Thyroid gland (tissue), 4 donors: Measurements from ENCODE around the gene CFAP69.
A peak's percentile ranks its signal among the peaks of the same experiment; 100 is the strongest.

Experiments used
- POLR2A ChIP-seq, 2 donors: fragments of 450-650 bp; IDR thresholded peaks; one replicate each; pipeline ENCODE4 v1.6.1; 2017; ENCODE audit warnings: antibody characterized with exemption in 2 of 2, mild to moderate bottlenecking in 2 of 2, moderate library complexity in 1 of 2
- TF ChIP-seq, protein P1 (sequence below), 6 experiments: fragments of 200-600 bp in 3 of 6; fragments of 450-650 bp in 3 of 6; sonication (generic) in 3 of 6; IDR thresholded peaks; one replicate each; pipeline ENCODE4 v1.5.1; 2016 to 2019; ENCODE audit warnings: antibody characterized with exemption in 6 of 6, mild to moderate bottlenecking in 2 of 6, inconsistent platforms in 1 of 6, moderate library complexity in 1 of 6

DNA sequence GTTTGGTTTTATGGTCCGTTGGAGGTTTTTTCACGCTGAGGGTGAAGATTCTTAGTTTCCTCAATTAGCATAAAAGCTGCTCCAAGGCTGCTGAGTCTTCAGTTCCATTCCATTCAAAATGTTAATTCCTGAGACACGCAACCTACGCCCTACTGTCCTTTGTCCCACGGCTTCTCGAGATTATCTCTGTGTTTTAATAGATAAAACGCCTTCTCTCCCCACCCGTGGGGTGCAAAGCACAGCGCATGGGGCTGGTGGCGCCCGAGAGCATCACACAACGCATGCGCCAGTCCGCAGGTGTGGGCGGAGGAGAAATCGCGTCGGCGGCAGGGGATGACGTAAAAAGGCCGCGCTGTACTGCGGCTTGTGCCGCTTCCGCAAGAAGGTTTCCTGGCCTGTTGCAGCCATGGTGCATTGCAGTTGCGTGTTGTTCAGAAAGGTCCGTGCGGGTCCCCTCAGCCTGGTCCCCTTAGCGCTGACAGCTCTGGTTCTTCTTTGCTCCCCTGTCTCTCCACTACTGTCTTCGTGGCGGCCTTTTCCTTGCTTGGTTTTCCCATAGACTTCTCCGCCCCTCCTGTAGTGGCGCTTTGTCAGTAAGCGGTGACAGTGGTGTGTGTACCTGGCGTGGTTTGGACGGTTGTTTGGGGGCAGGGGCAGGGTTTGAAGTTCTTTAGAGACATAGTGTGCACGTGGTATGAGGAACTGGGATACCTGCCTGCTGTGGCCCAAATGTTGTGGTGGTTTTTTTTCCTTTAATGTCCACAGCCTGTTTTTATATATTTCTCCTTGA is 101.6 kb downstream of the CFAP69 start, which contains the start of gene GTPBP10:
- TF ChIP-seq, protein P1, sequence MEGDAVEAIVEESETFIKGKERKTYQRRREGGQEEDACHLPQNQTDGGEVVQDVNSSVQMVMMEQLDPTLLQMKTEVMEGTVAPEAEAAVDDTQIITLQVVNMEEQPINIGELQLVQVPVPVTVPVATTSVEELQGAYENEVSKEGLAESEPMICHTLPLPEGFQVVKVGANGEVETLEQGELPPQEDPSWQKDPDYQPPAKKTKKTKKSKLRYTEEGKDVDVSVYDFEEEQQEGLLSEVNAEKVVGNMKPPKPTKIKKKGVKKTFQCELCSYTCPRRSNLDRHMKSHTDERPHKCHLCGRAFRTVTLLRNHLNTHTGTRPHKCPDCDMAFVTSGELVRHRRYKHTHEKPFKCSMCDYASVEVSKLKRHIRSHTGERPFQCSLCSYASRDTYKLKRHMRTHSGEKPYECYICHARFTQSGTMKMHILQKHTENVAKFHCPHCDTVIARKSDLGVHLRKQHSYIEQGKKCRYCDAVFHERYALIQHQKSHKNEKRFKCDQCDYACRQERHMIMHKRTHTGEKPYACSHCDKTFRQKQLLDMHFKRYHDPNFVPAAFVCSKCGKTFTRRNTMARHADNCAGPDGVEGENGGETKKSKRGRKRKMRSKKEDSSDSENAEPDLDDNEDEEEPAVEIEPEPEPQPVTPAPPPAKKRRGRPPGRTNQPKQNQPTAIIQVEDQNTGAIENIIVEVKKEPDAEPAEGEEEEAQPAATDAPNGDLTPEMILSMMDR (IDR thresholded peaks at IDR 0.05) = peak; percentile 42 to 73 (median 64)
- peak in 1 of 2 donors; percentile 81 for TF ChIP-seq POLR2A (IDR thresholded peaks at IDR 0.05)
